HG03439 (cell line): Measurements from ENCODE around the gene LRRC4C.

Experiments used
- ATAC-seq: cut with Tn5 transposase; IDR thresholded peaks from one replicate; pipeline ENCODE4 v1.9.1; 2021; ENCODE audit warnings: mild to moderate bottlenecking, moderate library complexity; ENCODE audit not compliant: unreplicated experiment

The LRRC4C gene

DNA sequence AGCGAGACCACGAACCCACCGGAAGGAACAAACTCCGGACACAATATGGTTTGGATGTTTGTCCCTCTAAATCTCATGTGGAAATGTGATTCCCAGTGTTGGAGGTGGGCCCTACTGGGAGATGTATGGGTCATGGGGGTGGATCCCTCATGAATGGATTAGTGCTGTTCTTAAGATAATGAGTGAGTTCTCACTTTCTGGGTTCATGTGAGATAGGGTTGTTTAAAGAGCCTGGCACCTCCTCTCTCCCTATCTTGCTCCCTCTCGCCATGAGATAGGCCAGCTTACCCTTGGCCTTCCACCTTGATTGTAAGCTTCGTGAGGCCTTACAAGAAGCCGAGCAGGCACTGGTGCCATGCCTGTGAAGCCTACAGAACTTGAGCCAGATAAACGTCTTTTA, 184.6 kb downstream of the LRRC4C start:
- no peak for ATAC-seq

DNA sequence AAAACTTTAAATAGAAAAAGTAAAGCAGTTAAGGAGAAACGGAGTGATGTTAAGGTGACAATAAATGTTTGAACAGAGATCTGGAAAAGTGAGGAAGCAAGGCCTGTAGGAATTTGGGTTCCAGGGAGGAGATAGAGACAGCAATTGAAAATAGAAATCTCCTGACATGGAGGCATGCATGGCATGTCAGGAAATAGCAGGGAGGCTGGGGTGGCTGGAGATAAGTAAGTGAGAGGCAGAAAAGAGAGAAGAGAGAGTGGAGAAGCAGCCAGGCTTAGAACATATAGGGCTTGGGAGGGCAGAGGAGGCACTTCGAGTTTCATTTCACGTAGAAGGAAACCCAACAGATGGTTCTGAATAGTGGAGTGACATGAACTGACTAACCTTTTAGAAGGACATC, 185.5 kb downstream of the LRRC4C start:
- no peak for ATAC-seq

- no peak for ATAC-seq
These were observed 192.0 kb downstream of the LRRC4C start for GRCh38 chr11:41267451-41267850.

DNA sequence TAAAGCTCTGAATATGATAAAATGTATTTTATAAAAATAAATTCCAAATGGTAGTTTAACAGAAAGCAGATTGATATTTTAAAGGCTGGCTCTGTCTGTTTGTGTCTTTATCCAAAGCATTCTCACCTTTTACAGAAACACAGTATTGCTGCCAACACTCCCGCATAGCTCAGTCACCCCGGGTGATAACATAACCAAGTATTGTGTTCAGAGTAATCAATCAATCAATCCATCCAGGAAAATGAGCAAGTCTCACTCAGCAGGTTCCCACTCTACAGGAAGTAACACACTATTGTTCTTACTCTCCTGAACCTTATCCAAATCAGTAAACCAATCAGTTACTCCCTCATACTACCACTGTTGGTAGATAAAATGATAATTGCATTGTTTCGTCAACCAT, 203.4 kb downstream of the LRRC4C start:
- no peak for ATAC-seq

DNA sequence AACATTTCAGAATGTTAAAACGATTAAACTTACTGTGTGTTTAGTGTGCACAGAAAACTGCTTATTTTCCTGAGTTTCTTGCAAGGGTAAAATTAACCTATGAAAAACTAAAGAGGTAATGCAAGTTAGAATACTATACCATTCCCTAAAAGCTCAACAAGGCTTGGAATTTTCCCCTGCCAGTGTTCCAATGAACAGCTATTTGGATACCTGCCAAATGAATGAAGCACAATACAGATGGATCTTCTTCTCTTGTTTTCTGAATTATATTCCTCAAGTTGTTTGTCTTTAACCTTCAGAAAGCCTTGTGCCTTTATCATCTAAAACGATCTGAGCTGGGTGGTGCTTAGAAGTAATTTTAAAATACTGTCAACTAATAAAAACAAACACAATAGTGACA, 204.5 kb downstream of the LRRC4C start:
- ATAC-seq = no peak

DNA sequence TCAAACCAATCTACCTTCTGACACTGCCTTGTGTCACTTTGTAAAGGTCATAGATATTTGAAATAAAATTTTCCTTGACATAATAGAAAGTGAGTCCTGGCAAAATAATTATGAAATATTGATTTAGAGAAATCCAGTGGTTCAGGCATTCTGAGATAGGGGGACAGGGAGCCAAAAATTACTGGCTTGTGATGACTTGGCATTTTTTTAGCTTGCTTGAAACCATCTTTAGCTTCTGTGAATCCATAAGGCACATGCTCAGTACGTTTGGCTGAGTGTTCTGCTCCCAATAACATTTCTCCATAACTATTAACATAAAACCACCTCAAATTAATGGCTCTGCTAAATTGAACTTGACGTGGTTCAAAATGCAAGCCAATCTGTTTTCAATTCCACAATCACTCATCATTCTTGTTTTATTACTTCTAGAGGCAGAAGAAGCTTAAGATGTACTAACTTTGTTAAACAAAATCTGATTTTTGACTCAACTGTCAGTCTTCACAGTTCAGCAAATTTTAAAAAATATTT, 209.0 kb downstream of the LRRC4C start:
- no peak for ATAC-seq

DNA sequence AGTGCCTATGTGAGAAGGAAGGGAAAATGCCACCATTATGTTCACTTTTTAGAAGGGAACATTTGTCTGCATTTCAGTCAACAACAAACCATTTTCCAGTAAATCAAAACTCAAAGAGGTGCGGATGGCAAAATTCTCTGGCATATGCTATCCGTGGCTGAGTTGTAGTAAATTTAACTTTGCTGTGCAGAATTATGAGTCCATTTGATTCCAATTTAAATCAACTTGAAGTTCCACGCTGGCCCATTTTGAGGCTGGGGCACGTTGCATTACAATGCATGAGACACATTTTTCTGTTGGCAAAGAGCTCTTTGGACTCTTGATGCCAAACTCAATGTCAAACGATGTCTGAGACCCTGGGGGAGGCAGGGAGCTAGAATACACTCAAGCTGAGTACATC, 211.8 kb downstream of the LRRC4C start:
- ATAC-seq = no peak

DNA sequence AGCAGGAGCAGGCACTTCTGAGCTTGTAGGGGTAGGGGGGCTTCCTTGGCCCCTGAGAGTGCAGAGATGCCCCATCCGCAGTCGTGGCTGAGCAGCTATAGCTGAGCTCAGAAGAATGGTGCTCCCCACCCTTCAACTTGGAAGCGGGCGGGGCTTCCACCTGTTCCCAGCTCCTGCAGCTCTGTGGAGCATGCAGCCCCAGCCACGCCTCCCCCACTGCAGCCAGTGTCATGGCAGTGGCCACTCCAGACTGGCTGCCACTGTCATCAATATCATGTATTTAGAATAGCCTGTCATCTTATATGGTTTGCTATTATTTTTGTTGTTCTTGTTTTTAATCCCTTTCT, 213.1 kb downstream of the LRRC4C start:
- no peak for ATAC-seq

DNA sequence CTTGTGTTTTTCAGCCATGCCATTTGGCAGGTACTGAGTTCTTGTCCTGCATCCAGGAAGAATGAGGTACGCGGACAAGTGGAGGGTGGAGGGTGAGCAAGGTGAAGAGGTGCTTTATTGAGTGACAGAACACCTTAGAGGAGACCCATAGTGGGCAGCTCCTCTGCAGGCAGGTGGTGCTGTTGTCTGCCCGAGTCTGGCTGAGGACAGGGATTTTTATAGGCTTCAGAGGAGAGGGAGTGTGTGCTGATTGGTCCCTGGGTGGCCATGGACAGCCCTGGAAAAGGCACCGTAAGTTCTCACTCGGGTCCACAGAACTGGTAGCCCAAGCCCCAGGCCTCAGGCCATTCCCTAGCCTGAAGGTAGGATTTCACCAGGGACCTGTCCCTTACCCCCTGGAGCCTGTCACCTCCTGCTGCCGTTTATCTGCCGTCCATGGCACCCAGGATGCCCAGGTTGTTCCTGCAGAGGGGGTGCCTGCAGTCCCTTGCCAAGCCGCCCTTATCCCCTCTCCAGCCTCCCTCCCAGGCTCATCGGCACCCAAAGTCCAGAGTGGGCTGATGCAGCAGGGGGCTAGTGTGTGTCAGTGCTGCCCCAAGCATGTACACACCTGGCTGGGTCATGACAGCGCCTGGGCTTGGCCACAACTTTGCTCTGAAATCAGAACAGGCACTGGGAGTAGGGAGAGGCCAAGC, 213.6 kb downstream of the LRRC4C start:
- no peak for ATAC-seq

GRCh38 chr11:41245184-41245583, 214.3 kb downstream of the LRRC4C start:
- no peak for ATAC-seq

DNA sequence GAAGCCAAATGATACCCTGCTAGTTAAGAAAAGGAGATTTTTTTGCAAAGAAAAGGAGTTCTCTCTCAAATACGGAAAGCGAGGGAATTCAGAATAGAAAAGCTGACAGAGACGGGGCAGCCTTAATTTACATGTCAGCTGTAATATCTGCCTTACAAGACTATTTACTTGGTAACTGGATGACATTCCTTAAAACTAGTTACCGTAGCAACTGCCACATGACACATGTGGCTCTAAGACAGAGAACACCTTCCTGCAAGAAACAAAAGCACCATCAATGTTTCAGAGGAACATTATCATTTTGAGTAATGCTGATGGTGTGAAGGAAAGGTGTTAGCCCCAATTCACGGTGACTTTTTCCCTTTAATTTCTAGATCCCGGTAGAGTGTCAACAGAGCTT, 222.1 kb downstream of the LRRC4C start:
- no peak for ATAC-seq

GRCh38 chr11:41235668-41236067, 223.8 kb downstream of the LRRC4C start:
- no peak for ATAC-seq

DNA sequence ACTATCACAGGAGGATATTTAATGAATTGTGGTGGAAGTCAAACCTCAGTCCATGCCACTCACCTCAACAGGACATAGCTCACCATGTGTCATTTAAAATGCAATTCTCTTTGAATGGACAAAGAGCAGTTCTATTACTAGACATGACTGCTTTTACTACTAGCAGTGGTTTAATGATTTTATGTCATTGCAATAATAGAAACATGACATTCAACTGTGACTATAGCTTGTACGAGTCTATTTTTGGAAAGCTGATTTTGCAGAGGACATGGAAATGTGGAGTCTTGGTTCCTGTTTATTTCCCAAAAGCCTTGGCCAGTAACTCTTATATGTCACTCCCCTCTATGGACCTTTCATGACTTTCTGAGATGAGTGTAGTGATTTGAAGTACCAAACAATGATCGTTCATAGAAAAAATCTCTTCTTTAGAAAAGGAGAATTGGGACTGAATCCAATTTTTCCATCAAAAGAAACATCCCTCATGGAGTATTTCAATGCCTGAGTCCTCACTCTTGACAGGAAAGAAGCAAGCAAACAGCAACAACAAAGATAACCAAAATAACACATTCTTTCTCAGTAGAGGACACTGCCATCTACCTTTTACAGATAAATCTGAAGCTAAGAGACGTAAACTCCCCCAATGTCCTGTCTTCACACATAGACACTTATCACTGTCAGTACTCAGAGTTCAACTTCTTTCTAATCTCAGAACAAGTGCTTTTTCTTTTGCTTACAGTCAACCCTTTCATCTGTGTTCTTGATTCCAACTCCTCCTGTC, 233.4 kb downstream of the LRRC4C start:
- ATAC-seq = no peak

- no peak for ATAC-seq
These were observed 237.2 kb downstream of the LRRC4C start for GRCh38 chr11:41222236-41222635.

DNA sequence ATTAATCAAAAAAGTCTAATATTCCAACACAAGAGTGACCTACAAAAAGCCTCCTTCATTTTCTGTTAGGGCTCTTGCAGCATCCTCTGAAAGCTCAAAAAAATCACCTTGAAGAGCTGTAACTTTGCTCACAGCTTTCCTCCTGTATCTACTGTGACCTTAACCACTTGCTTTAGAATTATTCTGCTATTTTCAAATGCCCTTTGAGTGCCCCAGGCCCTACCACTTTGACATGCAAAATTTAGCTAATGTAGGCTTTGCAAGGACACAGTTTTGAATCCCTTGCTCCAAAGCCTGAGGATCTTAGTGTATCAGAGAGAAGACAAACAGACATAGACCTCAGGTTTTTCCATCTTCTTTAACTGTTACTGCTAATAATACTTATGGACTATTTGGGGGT, 253.1 kb downstream of the LRRC4C start:
- ATAC-seq = no peak

DNA sequence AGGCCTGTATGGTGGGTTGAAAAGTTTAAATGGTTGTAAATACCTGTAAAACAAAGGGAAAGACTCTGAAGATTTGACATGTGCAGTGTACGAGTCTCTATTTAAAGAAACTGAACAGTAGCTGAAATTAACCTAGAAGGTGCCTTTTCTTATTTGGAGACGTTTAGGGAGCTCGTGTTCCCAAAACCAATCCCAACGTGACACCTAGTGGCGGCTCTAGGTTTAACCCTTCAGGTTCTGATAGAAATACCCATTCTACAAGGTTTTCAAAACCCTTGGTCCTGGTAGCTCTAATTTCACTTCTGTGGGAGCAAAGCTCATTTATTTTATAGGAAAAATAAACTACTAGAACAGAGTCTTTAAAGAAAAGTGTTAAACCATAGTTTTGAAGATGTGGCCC, 258.3 kb downstream of the LRRC4C start:
- ATAC-seq = no peak

- ATAC-seq = no peak
These were observed 268.9 kb downstream of the LRRC4C start for GRCh38 chr11:41190437-41191082.

DNA sequence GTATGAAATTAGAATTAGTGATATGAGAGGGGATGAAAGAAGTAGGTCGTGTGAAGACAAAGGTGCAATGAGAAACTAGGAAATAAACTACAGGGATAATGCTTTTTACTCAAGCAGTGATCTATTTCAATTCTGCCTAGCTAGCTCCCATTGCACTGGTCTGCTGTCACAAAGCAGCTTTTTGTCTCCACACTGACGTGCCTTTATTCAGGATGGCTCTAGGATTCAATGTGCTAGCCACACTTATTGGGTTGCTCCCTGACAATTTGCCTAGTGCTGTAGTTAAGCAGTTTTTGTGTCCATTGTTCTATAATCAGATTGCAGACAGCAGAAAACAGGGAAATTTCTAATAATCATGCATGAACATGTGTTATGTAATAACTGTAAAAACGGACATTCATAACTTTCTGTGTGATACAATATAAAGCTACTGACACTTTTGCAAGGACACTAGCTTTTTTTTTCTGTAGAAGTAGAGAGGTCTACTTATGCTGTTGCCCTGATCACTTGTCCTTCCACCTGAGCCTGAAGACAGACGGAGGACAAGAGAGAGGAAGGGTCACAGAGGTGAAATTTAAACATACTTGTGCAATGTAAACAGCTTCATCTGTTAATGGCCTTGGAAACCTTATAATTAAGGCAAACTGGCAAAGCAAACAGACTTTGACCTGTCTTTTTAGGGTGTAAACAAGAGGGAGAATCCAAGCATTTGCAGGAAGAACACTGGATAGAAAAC, 269.6 kb downstream of the LRRC4C start:
- no peak for ATAC-seq

GRCh38 chr11:41177791-41178190, 281.7 kb downstream of the LRRC4C start:
- no peak for ATAC-seq

DNA sequence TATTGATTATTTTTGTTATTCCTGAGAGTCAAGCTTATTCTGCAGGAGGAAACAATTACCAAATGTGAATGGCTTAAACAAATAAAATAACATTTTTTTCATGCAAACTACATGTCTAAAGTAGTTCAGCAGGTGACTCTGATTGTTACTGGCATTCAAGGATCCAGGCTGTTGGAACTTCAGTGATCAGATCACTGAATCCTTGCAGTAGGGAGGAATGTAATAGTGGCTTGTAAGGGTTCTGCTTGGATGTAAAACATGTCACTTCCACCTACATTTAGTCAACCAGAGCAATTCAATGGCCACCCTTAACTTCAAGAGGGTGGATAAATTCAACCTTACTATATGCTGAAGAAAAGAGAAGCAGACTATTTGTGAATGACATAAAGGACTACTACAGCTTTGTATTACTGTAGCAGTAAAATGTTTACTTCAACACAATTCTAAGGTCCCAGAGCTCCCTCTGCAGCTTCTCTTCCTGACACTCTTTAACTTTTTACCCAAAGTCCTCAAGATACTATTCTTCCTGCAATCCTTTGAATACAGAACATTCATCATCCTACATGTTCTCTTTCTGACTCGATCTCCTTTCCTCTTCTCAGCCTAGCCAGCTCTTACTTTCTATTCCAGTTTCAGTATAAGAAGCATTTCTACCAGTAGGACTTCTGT, 284.0 kb downstream of the LRRC4C start:
- no peak for ATAC-seq

GRCh38 chr11:41146326-41146725, 313.1 kb downstream of the LRRC4C start:
- ATAC-seq = no peak
